ENCODE results near the gene MT3.
"Not testable (repeated sequence)": the region's sequence is repeated elsewhere in the genome, so short reads cannot be mapped to it uniquely, and the experiment has no call there.

Gene MT3

GRCh38 chr16:56609463-56609921, 20.2 kb downstream of the MT3 start:
- peak in 1 of 2 donors; percentile 80 for DNase-seq (ENCODE audit: low read depth in 1 of 2, low spot score in 1 of 2)

- DNase-seq (ENCODE audit: low read depth in 1 of 2, low spot score in 1 of 2): peak; percentile 50 to 67
Observed at GRCh38 chr16:56610017-56610608, 20.8 kb downstream of the MT3 start.

DNA sequence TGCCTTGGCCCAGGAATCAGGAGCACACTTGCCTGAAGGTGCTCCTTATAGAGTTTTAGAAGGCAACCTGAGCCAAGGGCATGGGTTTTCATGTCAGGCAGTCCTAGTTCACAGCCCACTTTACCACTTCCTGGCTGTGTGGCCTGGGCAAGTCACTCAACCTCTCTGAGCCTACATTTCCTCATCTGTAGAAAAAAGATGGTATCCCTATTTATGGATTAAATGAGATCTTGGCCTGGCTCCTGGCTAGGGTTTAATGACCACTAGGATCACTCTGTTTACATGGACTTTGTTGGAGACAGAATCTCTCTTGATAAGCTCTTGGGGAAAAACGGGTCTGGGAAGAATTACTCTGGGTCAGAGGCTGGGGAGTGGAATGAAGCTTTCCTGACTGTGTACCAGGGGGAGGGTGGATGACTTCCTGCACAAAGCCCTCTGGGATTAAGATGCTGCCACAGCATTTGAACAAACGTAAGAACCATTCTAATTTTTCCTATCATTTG, 21.3 kb downstream of the MT3 start:
- DNase-seq (ENCODE audit: low read depth in 1 of 2, low spot score in 1 of 2): no peak

DNA sequence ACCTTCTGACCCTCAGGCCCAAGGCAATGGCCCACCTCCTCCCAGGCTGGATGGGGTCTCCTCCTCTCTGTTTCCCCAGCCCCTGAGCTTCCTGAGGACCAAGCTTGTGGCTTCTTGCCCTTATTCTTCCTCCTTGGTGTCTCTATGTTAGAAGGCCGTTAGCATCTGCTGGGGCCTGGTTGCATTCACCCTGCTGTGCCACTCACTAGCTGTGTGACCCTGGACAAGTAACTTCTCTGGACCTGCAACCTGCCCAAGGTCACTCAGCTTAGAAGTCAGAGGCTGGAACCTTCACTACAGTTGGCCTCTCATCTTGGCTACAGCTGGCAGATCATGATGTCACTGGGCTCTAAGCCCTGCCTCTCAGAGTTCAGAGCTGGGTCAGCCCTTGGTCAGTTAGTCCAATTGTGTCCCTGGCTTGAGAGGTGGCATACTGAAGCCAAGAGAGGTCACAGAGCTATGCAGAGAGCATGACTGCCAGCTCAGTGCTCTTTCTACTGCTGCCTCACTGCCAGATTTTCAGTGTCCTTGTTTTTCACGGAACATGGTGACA, 22.0 kb downstream of the MT3 start:
- DNase-seq (ENCODE audit: low read depth in 1 of 2, low spot score in 1 of 2): no peak

DNA sequence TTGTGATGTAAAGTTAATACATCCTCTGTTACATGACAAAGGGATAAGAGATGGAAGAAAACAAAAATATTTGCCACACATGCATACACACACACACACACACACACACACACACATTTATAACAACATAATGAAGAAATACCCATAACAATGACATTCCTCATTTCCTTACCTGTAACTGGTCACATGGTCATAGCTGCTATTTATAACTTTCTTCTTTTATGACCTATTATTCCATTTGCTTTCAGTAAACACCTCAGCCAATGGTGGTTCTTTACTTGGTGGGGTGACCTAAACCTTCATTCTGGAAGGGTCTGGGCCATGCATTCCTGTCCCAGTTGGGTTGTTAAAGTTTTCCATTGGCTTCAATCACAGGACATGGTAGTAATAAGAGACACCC, 24.4 kb downstream of the MT3 start:
- no peak for DNase-seq (ENCODE audit: low read depth in 1 of 2, low spot score in 1 of 2)

- DNase-seq (ENCODE audit: low read depth in 1 of 2, low spot score in 1 of 2): peak in 1 of 2 donors; percentile 19
Observed at GRCh38 chr16:56614549-56614991, 25.2 kb downstream of the MT3 start.

- DNase-seq (ENCODE audit: low read depth in 1 of 2, low spot score in 1 of 2): no peak
Observed at GRCh38 chr16:56615353-56615752, 26.0 kb downstream of the MT3 start.

DNA sequence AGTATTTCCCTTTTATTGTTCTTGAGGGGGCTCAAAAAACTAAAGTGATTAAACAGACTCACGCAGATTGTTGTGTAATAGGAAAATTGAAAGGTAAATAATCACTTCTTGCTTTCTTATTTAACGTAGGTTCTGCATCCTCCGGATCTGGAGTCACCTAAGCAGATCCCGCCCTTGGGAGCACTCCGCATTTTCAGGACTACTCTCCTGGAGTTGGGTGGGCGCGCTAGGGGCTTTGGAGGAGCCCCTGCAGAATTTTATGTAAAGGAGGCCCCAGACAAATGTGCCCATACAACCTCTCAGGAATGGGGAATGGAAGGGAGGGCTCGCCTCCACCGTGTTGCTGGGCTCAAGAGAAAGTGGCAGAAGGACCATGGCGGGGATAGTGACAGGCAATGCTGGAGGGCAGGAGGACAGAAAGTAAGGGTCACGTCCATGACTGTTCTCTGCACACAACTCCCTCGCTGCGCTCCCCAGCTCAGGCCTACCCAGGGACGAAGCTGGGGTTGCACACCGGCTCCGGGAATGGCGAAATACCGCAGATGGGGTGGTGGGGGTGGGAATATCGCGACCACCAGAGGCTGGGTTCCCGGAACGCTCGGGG, 27.4 kb downstream of the MT3 start:
- no peak for DNase-seq (ENCODE audit: low read depth in 1 of 2, low spot score in 1 of 2)

GRCh38 chr16:56617212-56618085, 28.1 kb downstream of the MT3 start:
- DNase-seq (ENCODE audit: low read depth in 1 of 2, low spot score in 1 of 2): peak in 1 of 2 donors; percentile 33

DNA sequence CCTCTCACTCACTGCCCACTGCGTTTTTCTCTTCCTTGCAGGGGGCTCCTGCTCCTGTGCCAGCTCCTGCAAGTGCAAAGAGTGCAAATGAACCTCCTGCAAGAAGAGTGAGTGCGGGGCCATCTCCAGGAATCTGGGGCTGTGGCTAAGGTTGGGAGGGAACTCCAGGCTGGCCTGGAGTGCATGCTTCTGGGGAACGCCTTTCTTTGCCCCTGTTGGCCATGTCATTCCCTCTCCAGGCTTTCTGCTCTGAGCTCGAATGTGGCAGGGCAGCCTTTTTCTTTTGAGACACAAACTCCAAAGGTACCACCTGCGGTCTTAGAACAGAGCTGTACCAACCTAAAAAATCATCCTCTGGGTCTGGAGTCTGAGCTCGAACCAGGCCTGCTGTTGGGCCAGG, 28.8 kb downstream of the MT3 start:
- DNase-seq (ENCODE audit: low read depth in 1 of 2, low spot score in 1 of 2): no peak

- no peak for DNase-seq (ENCODE audit: low read depth in 1 of 2, low spot score in 1 of 2)
Observed at GRCh38 chr16:56620339-56620897, 31.1 kb downstream of the MT3 start.

DNA sequence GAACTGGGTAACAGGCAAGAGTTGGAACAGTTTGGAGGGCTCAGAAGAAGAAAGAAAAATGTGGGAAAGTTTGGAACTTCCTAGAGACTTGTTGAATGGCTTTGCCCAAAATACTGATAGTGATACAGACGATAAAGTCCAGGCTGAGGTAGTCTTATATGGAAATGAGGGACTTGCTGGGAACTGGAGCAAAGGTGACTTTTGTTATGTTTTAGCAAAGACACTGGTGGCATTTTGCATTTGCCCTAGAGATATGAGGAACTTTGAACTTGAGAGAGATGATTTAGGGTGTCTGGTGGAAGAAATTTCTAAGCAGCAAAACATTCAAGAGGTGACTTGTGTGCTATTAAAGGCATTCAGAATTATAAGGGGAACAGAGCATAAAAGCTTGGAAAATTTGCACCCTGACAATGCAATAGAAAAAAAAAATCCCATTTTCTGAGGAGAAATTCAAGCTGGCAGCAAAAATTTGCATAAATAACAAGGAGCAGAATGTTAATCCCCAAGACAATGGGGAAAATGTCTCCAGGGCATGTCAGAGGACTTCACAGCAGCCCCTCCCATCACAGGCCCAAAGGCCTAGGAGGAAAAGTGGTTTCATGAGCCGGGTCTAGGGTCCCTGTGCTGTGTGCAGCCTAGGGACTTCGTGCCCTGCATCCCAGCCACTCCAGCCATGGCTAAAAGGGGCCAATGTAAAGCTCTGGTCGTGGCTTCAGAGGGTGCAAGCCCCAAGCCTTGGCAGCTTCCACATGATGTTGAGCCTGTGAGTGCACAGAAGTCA, 32.5 kb downstream of the MT3 start:
- DNase-seq (ENCODE audit: low read depth in 1 of 2, low spot score in 1 of 2): not testable (repeated sequence)

DNA sequence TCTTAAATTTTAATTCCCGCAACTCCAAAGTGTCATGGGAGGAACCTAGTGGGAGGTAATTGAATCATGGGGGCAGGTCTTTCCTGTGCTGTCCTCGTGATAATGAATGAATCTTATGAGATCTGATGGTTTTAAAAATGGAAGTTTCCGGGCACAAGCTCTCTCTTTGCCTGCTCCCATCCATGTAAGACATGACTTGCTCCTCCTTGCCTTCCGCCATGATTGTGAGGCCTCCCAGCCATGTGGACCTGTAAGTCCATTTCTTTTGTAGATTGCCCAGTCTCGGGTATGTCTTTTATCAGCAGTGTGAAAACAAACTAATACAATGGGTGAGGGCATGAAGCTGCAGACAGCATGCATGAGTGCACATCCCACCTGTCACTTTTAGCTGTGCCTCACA, 33.9 kb downstream of the MT3 start:
- not testable (repeated sequence) for DNase-seq (ENCODE audit: low read depth in 1 of 2, low spot score in 1 of 2)

GRCh38 chr16:56623637-56624036, 34.3 kb downstream of the MT3 start:
- DNase-seq (ENCODE audit: low read depth in 1 of 2, low spot score in 1 of 2): no peak

GRCh38 chr16:56625140-56625942, 36.0 kb downstream of the MT3 start, which contains the start of gene MT1E:
Gene MT1E (plus strand): TSS chr16:56625781. CDS start chr16:56625852, 71 bp downstream.
- DNase-seq (ENCODE audit: low read depth in 1 of 2, low spot score in 1 of 2): peak in 1 of 2 donors; percentile 59

DNA sequence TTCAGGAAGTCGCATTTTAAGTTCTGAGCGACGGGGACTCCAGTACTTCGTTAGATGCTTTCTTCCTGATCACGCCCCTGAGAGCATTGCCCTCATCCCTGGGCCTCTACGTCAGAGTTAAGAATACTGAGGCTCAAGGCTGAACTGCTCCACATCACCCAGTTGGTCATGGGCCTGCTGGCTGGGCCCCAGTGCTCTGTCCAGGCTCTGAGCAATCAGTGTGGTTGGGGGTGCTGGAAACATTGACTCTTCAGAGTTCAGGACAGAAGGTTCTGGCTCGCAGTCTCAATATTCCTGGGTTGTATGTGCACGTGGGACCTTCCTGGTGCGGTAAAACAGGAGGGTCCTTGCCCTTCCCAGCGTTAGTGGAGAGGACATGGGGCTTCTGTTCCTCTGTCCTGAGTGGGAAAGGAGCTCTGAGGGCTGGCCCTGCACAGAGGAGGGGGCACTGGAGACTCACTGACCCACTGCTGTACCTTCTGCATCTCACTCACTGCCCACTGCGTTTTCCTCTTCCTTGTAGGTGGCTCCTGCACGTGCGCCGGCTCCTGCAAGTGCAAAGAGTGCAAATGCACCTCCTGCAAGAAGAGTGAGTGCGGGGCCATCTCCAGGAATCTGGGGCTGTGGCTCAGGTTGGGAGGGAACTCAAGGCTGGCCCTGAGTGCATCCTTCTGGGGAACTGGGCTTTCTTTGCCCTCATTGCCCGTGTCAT, 36.8 kb downstream of the MT3 start:
- no peak for DNase-seq (ENCODE audit: low read depth in 1 of 2, low spot score in 1 of 2)

DNA sequence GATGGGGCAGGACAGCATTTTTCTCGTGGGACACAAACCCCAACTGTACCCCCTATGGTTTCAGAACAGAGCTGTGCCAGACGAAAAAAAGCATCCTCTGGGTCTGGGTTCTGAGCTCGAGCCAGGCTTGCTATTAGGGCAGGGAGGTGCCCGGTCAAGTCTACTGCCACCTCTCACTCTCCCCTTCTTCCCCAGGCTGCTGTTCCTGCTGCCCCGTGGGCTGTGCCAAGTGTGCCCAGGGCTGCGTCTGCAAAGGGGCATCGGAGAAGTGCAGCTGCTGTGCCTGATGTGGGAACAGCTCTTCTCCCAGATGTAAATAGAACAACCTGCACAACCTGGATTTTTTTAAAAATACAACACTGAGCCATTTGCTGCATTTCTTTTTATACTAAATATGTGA, 37.4 kb downstream of the MT3 start:
- no peak for DNase-seq (ENCODE audit: low read depth in 1 of 2, low spot score in 1 of 2)

- DNase-seq (ENCODE audit: low read depth in 1 of 2, low spot score in 1 of 2): no peak
Observed at GRCh38 chr16:56628486-56629350, 39.4 kb downstream of the MT3 start.

Data from activated CD4-positive, alpha-beta T cell treated with anti-CD3 and anti-CD28 coated beads, Interleukin-2, amount 50 U/mL, for 24 hours (primary cell).